DND-41 (cell line): Measurements from ENCODE around the gene CALM1.

Experiments
- ATAC-seq: fragments of 200-7000 bp; cut with Tn5 transposase; 3 replicates; pipeline ENCODE4 v1.9.1; 2021; ENCODE audit warnings: low read depth; ENCODE audit not compliant: insufficient read depth
- DNase-seq: peaks from one replicate; pipeline ENCODE4 v3.0.0-alpha.2; 2020
- H2AFZ ChIP-seq: 2 replicates; pipeline ENCODE4 v1.6.0; 2012; ENCODE audit warnings: low read depth, low read length
- H3K27ac ChIP-seq: 2 replicates; pipeline ENCODE4 v1.5.1; 2012; ENCODE audit warnings: low read length, inconsistent platforms
- H3K27me3 ChIP-seq: fragments of 200-600 bp; sonication (generic); 2 replicates; pipeline ENCODE4 v1.6.0; 2012; ENCODE audit warnings: low read length, mild to moderate bottlenecking, inconsistent platforms; ENCODE audit not compliant: insufficient read depth, poor library complexity
- H3K36me3 ChIP-seq: 2 replicates; pipeline ENCODE4 v1.5.1; 2012; ENCODE audit warnings: low read length, inconsistent platforms; ENCODE audit not compliant: insufficient read depth
- H3K4me1 ChIP-seq: 2 replicates; pipeline ENCODE4 v1.5.1; 2012; ENCODE audit warnings: mild to moderate bottlenecking, low read length; ENCODE audit not compliant: insufficient read depth
- H3K4me2 ChIP-seq: 2 replicates; pipeline ENCODE4 v1.6.0; 2012; ENCODE audit warnings: mild to moderate bottlenecking, moderate library complexity, low read length, inconsistent platforms; ENCODE audit not compliant: insufficient read depth
- H3K4me3 ChIP-seq, 2 experiments: fragments of 200-600 bp in 1 of 2; shearing (Covaris generic) in 1 of 2; 2 replicates each; pipeline ENCODE4 v1.5.1; 2012 to 2016; ENCODE audit warnings: inconsistent platforms in 2 of 2, low read length in 2 of 2, mild to moderate bottlenecking in 2 of 2, low read depth in 1 of 2, moderate library complexity in 1 of 2
- H3K79me2 ChIP-seq: 2 replicates; pipeline ENCODE4 v1.6.0; 2012; ENCODE audit warnings: low read length, inconsistent platforms; ENCODE audit not compliant: insufficient read depth
- H3K9ac ChIP-seq: 2 replicates; pipeline ENCODE4 v1.6.0; 2012; ENCODE audit warnings: low read depth, mild to moderate bottlenecking, inconsistent platforms, low read length, moderate library complexity
- H3K9me3 ChIP-seq: 2 replicates; pipeline ENCODE4 v1.5.1; 2012; ENCODE audit warnings: low read length, moderate library complexity, mild to moderate bottlenecking, inconsistent platforms; ENCODE audit not compliant: insufficient read depth, severe bottlenecking
- H4K20me1 ChIP-seq: 2 replicates; pipeline ENCODE4 v1.6.0; 2012; ENCODE audit warnings: low read length; ENCODE audit not compliant: insufficient read depth
- EZH2 ChIP-seq: IDR thresholded peaks from 3 replicates; pipeline ENCODE4 v1.6.1; 2012; ENCODE audit warnings: borderline replicate concordance, low read depth, mild to moderate bottlenecking, moderate library complexity, low read length, inconsistent platforms; ENCODE audit not compliant: severe bottlenecking
- TF ChIP-seq, protein P1 (sequence below): IDR thresholded peaks from 2 replicates; pipeline ENCODE4 v1.5.1; 2012; ENCODE audit warnings: borderline replicate concordance, low read length, moderate library complexity, mild to moderate bottlenecking; ENCODE audit not compliant: poor library complexity, severe bottlenecking; ENCODE audit errors: extremely low read depth

Gene CALM1

DNA sequence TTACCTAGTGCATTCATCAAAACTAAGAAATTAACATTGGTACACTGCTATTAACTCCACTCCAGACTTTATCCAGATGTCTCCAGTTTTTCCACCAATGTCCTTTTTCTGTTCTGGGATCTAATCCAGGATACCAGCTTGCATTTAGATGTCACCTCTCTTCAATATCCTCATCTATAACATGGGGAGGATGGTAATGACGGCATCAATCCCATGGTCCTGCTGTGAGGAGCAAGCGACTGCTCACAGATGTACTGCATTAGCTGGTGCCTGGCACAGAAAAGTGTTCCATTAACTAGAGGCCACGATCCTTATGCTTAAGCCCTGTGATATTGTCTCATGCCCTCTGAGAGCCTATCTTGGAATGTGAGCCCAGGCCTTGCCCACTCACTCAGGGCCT, 53.8 kb downstream of the CALM1 start:
- H3K9ac ChIP-seq: no peak overlapping the region
- H3K36me3 ChIP-seq: no peaks in the 10 kb centered on the region
- H3K4me1 ChIP-seq: no peaks in the 10 kb centered on the region
- ATAC-seq (no peak), DNase-seq (no peak)
- no peak overlapping the region for H3K4me2 ChIP-seq
- H3K4me3 ChIP-seq: no peak overlapping the region
- no peaks in the 10 kb centered on the region for H3K79me2 ChIP-seq
- H4K20me1 ChIP-seq: no peaks in the 10 kb centered on the region
- no peak for TF ChIP-seq EZH2
- TF ChIP-seq, protein P1, sequence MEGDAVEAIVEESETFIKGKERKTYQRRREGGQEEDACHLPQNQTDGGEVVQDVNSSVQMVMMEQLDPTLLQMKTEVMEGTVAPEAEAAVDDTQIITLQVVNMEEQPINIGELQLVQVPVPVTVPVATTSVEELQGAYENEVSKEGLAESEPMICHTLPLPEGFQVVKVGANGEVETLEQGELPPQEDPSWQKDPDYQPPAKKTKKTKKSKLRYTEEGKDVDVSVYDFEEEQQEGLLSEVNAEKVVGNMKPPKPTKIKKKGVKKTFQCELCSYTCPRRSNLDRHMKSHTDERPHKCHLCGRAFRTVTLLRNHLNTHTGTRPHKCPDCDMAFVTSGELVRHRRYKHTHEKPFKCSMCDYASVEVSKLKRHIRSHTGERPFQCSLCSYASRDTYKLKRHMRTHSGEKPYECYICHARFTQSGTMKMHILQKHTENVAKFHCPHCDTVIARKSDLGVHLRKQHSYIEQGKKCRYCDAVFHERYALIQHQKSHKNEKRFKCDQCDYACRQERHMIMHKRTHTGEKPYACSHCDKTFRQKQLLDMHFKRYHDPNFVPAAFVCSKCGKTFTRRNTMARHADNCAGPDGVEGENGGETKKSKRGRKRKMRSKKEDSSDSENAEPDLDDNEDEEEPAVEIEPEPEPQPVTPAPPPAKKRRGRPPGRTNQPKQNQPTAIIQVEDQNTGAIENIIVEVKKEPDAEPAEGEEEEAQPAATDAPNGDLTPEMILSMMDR: no peak
- H3K27ac ChIP-seq: no peak overlapping the region
- H3K9me3 ChIP-seq: peaks cover 5% of the 10 kb centered on the region
- H3K27me3 ChIP-seq: no peaks in the 10 kb centered on the region
- no peak overlapping the region for H2AFZ ChIP-seq

- Histone ChIP-seq H3K9ac (no peak overlapping the region), H3K36me3 (no peaks in the 10 kb centered on the region), H3K79me2 (no peaks in the 10 kb centered on the region), H3K9me3 (peaks cover 5% of the 10 kb centered on the region), H3K27me3 (no peaks in the 10 kb centered on the region), H3K4me2 (no peak overlapping the region), H3K4me3 (no peak overlapping the region), H4K20me1 (peaks cover 3% of the 10 kb centered on the region; the same call in 1 of the 2 replicates), H3K27ac (no peak overlapping the region), H3K4me1 (no peaks in the 10 kb centered on the region), H2AFZ (no peak overlapping the region)
- ATAC-seq: no peak
- TF ChIP-seq EZH2: no peak
- TF ChIP-seq, protein P1: no peak
- no peak for DNase-seq
These were observed 54.6 kb downstream of the CALM1 start for GRCh38 chr14:90451443-90451842.

- no peak overlapping the region for H3K4me2 ChIP-seq
These were observed 55.1 kb downstream of the CALM1 start for GRCh38 chr14:90451961-90452360.

More at GRCh38 chr14:90451961-90452360, 55.1 kb downstream of the CALM1 start:
- H3K27me3 ChIP-seq: no peaks in the 10 kb centered on the region
- no peak for ATAC-seq
- H4K20me1 ChIP-seq: peaks cover 3% of the 10 kb centered on the region; the same call in 1 of the 2 replicates
- H3K9me3 ChIP-seq: peaks cover 5% of the 10 kb centered on the region
- H3K9ac ChIP-seq: no peak overlapping the region
- no peak for DNase-seq
- H2AFZ ChIP-seq: no peak overlapping the region
- no peak overlapping the region for H3K27ac ChIP-seq
- no peaks in the 10 kb centered on the region for H3K36me3 ChIP-seq
- H3K4me3 ChIP-seq: no peak overlapping the region
- H3K4me1 ChIP-seq: no peaks in the 10 kb centered on the region
- no peak for TF ChIP-seq EZH2
- TF ChIP-seq, protein P1: no peak
- H3K79me2 ChIP-seq: no peaks in the 10 kb centered on the region
